ENCODE results near the gene EGFR.

EGFR gene

GRCh38 chr7:55026867-55027490 is 8.2 kb downstream of the EGFR start:
- H3K36me3 ChIP-seq (replicated peaks; ENCODE audit: insufficient read depth, low read length), result no peaks in the 10 kb centered on the region
- no peak for DNase-seq

GRCh38 chr7:55028011-55028410 is 9.2 kb downstream of the EGFR start:
- H3K4me2 ChIP-seq (ENCODE audit: low read depth, low read length), result no peak overlapping the region

More at GRCh38 chr7:55026867-55027490, 8.2 kb downstream of the EGFR start:
- H3K9me3 ChIP-seq (replicated peaks; ENCODE audit: insufficient read depth, low read length), result no peaks in the 10 kb centered on the region
- no peaks in the 10 kb centered on the region for H4K20me1 ChIP-seq (ENCODE audit: insufficient read depth, low read length)
- no peak overlapping the region for H3K27ac ChIP-seq (ENCODE audit: low read length)
- no peaks in the 10 kb centered on the region for H3F3A ChIP-seq (ENCODE audit: insufficient read depth, low read length)
- H3K4me1 ChIP-seq (ENCODE audit: low read length), result no peaks in the 10 kb centered on the region
- H3K79me2 ChIP-seq (ENCODE audit: low read length), result no peaks in the 10 kb centered on the region
- no peak overlapping the region for H3K9ac ChIP-seq (ENCODE audit: low read length)
- no peak overlapping the region for H3K4me2 ChIP-seq (ENCODE audit: low read depth, low read length)
- H2AFZ ChIP-seq (ENCODE audit: low read length), result no peak overlapping the region
- no peak overlapping the region for H3K4me3 ChIP-seq (ENCODE audit: low read length)
- H3K9me2 ChIP-seq (replicated peaks; ENCODE audit: insufficient read depth, low read length), result no peaks in the 10 kb centered on the region
- TF ChIP-seq EZH2 (optimal IDR thresholded peaks at IDR 0.05; ENCODE audit: low read depth, low read length), result no peak
- no peak for TF ChIP-seq CTCF (IDR thresholded peaks at IDR 0.05; ENCODE audit: low read length)
- TF ChIP-seq EZH2phosphoT487 (IDR thresholded peaks at IDR 0.05; ENCODE audit: low read length), result no peak
- no peaks in the 10 kb centered on the region for H3K27me3 ChIP-seq (replicated peaks; ENCODE audit: insufficient read depth, low read length)

GRCh38 chr7:55030314-55030713 is 11.5 kb downstream of the EGFR start:
- TF ChIP-seq EZH2phosphoT487 (IDR thresholded peaks at IDR 0.05; ENCODE audit: low read length), result no peak
- TF ChIP-seq CTCF (IDR thresholded peaks at IDR 0.05; ENCODE audit: low read length), result no peak
- no peak for TF ChIP-seq EZH2 (optimal IDR thresholded peaks at IDR 0.05; ENCODE audit: low read depth, low read length)
- H3K79me2 ChIP-seq (ENCODE audit: low read length), result no peaks in the 10 kb centered on the region
- no peak overlapping the region for H3K27ac ChIP-seq (ENCODE audit: low read length)

More at GRCh38 chr7:55028011-55028410, 9.2 kb downstream of the EGFR start:
- Histone ChIP-seq H2AFZ (ENCODE audit: low read length) (no peak overlapping the region), H3K9me3 (replicated peaks; ENCODE audit: insufficient read depth, low read length) (no peaks in the 10 kb centered on the region), H3K27ac (ENCODE audit: low read length) (no peak overlapping the region), H3K9ac (ENCODE audit: low read length) (no peak overlapping the region), H3K36me3 (replicated peaks; ENCODE audit: insufficient read depth, low read length) (no peaks in the 10 kb centered on the region), H3K27me3 (replicated peaks; ENCODE audit: insufficient read depth, low read length) (no peaks in the 10 kb centered on the region), H3K9me2 (replicated peaks; ENCODE audit: insufficient read depth, low read length) (no peaks in the 10 kb centered on the region), H3K4me1 (ENCODE audit: low read length) (no peaks in the 10 kb centered on the region), H4K20me1 (ENCODE audit: insufficient read depth, low read length) (no peaks in the 10 kb centered on the region), H3K4me3 (ENCODE audit: low read length) (no peak overlapping the region), H3K79me2 (ENCODE audit: low read length) (no peaks in the 10 kb centered on the region), H3F3A (ENCODE audit: insufficient read depth, low read length) (no peaks in the 10 kb centered on the region)
- TF ChIP-seq EZH2phosphoT487 (IDR thresholded peaks at IDR 0.05; ENCODE audit: low read length) (no peak), CTCF (IDR thresholded peaks at IDR 0.05; ENCODE audit: low read length) (no peak), EZH2 (optimal IDR thresholded peaks at IDR 0.05; ENCODE audit: low read depth, low read length) (no peak)
- DNase-seq, result no peak

More at GRCh38 chr7:55030314-55030713, 11.5 kb downstream of the EGFR start:
- DNase-seq, result no peak
- Histone ChIP-seq H3K36me3 (replicated peaks; ENCODE audit: insufficient read depth, low read length) (no peaks in the 10 kb centered on the region), H3F3A (ENCODE audit: insufficient read depth, low read length) (no peaks in the 10 kb centered on the region), H4K20me1 (ENCODE audit: insufficient read depth, low read length) (no peaks in the 10 kb centered on the region), H3K9ac (ENCODE audit: low read length) (no peak overlapping the region), H3K9me2 (replicated peaks; ENCODE audit: insufficient read depth, low read length) (no peaks in the 10 kb centered on the region), H2AFZ (ENCODE audit: low read length) (no peak overlapping the region), H3K9me3 (replicated peaks; ENCODE audit: insufficient read depth, low read length) (no peaks in the 10 kb centered on the region), H3K4me3 (ENCODE audit: low read length) (no peak overlapping the region), H3K27me3 (replicated peaks; ENCODE audit: insufficient read depth, low read length) (no peaks in the 10 kb centered on the region), H3K4me2 (ENCODE audit: low read depth, low read length) (no peak overlapping the region), H3K4me1 (ENCODE audit: low read length) (no peaks in the 10 kb centered on the region)
